ENCODE measurements around the gene C11orf52. TPM values are rescaled to one million over a fixed set of nuclear protein-coding genes. Genes with fewer than 3 reads are reported as not detected.

C11orf52 gene
- total and polyA plus RNA-seq, 2 of the 4 experiments (the other 2 are of a cell fraction): 0.90 to 1.1 TPM

DNA sequence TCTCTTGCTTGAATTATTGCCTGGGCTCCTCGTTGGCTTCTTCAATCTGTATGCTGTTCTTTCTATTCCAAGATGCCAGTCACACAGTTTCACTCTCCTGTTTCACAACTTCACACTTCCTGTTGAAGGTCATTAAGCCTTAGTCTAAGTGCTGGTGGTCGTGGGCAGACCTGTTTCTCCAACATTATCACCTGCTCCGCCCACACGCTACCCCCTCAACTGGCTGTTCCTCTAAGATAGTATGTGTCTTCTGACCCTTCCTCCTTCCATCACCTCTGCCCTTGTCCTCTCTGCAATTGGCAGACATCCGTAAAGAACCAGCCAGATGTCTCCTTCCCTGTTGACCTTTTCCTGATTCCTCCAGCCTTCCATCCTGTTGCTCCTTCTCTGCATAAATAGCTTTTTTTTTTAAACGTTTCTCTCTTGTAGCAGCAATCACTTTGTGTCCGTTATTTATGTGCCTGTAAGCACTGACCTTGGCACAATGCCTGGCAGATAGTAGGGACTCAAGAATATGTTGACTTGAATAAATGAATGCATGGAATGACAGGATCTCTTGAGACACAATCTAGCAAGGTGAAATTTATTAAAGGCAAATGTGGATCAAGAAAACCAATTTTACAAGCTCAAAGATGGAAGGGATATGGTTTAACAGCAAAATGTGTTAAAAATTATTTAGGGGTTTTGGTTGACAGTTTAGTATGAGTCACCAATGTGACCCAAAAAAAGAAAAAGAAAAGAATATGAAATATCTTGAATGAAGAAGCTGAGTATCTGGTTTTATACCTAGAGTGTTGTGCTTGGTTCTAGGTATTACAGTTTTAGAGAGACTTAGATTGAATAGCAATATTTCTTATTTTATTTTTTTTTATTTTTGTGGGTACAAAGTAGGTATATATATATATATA, 31.1 kb downstream of the C11orf52 start:
- H2BK5ac ChIP-seq (ENCODE audit: low read depth, low read length, poor library complexity, severe bottlenecking): no peak overlapping the region
- TF ChIP-seq BHLHE40 (IDR thresholded peaks at IDR 0.05; ENCODE audit: low read depth, low read length) (no peak), CTCF (conservative IDR thresholded peaks at IDR 0.05; ENCODE audit: low read depth, low read length) (no peak), MXI1 (IDR thresholded peaks at IDR 0.05; ENCODE audit: borderline replicate concordance, low read depth, low read length) (no peak), POLR2A (IDR thresholded peaks at IDR 0.05; ENCODE audit: low read depth, low read length) (no peak), FOS (IDR thresholded peaks at IDR 0.05; ENCODE audit: low read depth, low read length) (no peak), CHD1 (IDR thresholded peaks at IDR 0.05; ENCODE audit: low read depth, low read length) (no peak), SMC3 (IDR thresholded peaks at IDR 0.05; ENCODE audit: low read depth, low read length) (no peak), NFE2L2 (IDR thresholded peaks at IDR 0.05; ENCODE audit: low read depth, low read length) (no peak), RFX5 (IDR thresholded peaks at IDR 0.05; ENCODE audit: low read depth, low read length) (no peak), ELK1 (IDR thresholded peaks at IDR 0.05; ENCODE audit: borderline replicate concordance, low read depth, low read length) (no peak), CEBPB (IDR thresholded peaks at IDR 0.05; ENCODE audit: low read depth, low read length) (no peak), RAD21 (IDR thresholded peaks at IDR 0.05; ENCODE audit: low read length) (no peak), MAFK (IDR thresholded peaks at IDR 0.05; ENCODE audit: low read depth, low read length) (no peak), RCOR1 (IDR thresholded peaks at IDR 0.05; ENCODE audit: insufficient replicate concordance, low read length) (no peak), USF2 (IDR thresholded peaks at IDR 0.05; ENCODE audit: low read depth, low read length) (no peak)

More for the DNA sequence above, 31.1 kb downstream of the C11orf52 start:
- intact Hi-C loops (cut with micrococcal nuclease): no loop called here
- no peak overlapping the region for H3K4me2 ChIP-seq (ENCODE audit: low read depth, low read length)
- H2BK15ac ChIP-seq (ENCODE audit: low read depth, low read length): no peak overlapping the region
- ChIA-PET POLR2A (ENCODE audit: unreplicated experiment) (interaction anchor here (0.6 kb wide), 1 partner anchor 91 kb away, joined by 5 read pairs; no protein-coding TSS in a partner anchor), CTCF (no interaction called here)
- H2AK9ac ChIP-seq (replicated peaks; ENCODE audit: low read depth, low read length, poor library complexity): no peak overlapping the region
- H3K56ac ChIP-seq (ENCODE audit: extremely low read depth, insufficient read depth, low read length): no peak overlapping the region
- H4K8ac ChIP-seq (ENCODE audit: low read depth in 2 of 2, low read length in 2 of 2): no peak overlapping the region
- no peaks in the 10 kb centered on the region for H4K20me1 ChIP-seq (ENCODE audit: insufficient read depth, low read length)
- dilution Hi-C loops (cut with HindIII; ENCODE audit: low sequenced_read_pairs, unreplicated experiment): no loop called here
- H3K14ac ChIP-seq (replicated peaks; ENCODE audit: low read depth, low read length): no peak overlapping the region
- no peak overlapping the region for H2BK120ac ChIP-seq (ENCODE audit: low read depth, low read length)
- in situ Hi-C loops (cut with MboI; ENCODE audit: low sequenced_read_pairs): no loop called here
- H3K27me3 ChIP-seq (ENCODE audit: control insufficient read depth, insufficient read depth, low read length): no peaks in the 10 kb centered on the region
- H3K79me1 ChIP-seq (ENCODE audit: low read depth in 1 of 2, low read length in 2 of 2): peaks cover 0 to 9% of the 10 kb centered on the region in 2 experiments
- no peak overlapping the region for H3K18ac ChIP-seq (ENCODE audit: low read depth, low read length)
- no peak overlapping the region for H3K27ac ChIP-seq (ENCODE audit: insufficient read depth, low read length)
- no peaks in the 10 kb centered on the region for H3K9me3 ChIP-seq (ENCODE audit: control insufficient read depth, insufficient read depth, low read length)
- H4K91ac ChIP-seq (ENCODE audit: insufficient read depth, low read depth, low read length): no peak overlapping the region
- no peak for ATAC-seq (ENCODE audit: low read depth)
- H3K4ac ChIP-seq (ENCODE audit: low read depth, low read length): no peak overlapping the region
- H3K9ac ChIP-seq (ENCODE audit: low read depth, low read length): no peak overlapping the region
- peaks cover 5% of the 10 kb centered on the region for H3K4me1 ChIP-seq (ENCODE audit: control insufficient read depth, insufficient read depth, low read length)
- no peak overlapping the region for H3K4me3 ChIP-seq (ENCODE audit: insufficient read depth, low read depth, low read length)
- H3K23ac ChIP-seq (ENCODE audit: low read depth, low read length): no peak overlapping the region
- no peak overlapping the region for H2AK5ac ChIP-seq (ENCODE audit: low read depth, low read length)
- no peak overlapping the region for H4K5ac ChIP-seq (ENCODE audit: low read depth, low read length)
- DNase-seq: no peak
- no CpG with 5 or more reads among the region's 7 CpGs for WGBS, 2 experiments (ENCODE audit: extremely low coverage in 2 of 2, insufficient read length in 1 of 2)
- H3K9me1 ChIP-seq (ENCODE audit: insufficient read depth, low read length): peaks cover 8% of the 10 kb centered on the region; the same call in 1 of the 2 replicates
- H2AFZ ChIP-seq (replicated peaks; ENCODE audit: low read length, poor library complexity): no peak overlapping the region
- no TSS peak for BruUV-seq (replicated peaks)
- H3K36me3 ChIP-seq (ENCODE audit: control insufficient read depth, insufficient read depth, low read length): no peaks in the 10 kb centered on the region
- no peak overlapping the region for H2BK20ac ChIP-seq (ENCODE audit: low read depth, low read length)
